PC-3 (cell line): Measurements from ENCODE around the gene ASIC3. TPM values are rescaled to one million over a fixed set of nuclear protein-coding genes. Genes with fewer than 3 reads are reported as not detected.

Experiments
- ATAC-seq: fragments of 200-7000 bp; cut with Tn5 transposase; 2 replicates; pipeline ENCODE4 v1.9.1; 2020; ENCODE audit warnings: mild to moderate bottlenecking, moderate library complexity
- BruUV-seq: library from RNA; stranded (reverse); fragments of 400-500 nt; replicated peaks from 2 replicates; lab custom pipeline; 2021; lab: Mats Ljungman, UMichigan
- CTCF ChIA-PET: fragments of 300-600 bp; sonication (Branson Sonifier 250); formaldehyde crosslinking; loops from one replicate; lab custom pipeline; 2022; ENCODE audit warnings: antibody characterized with exemption; lab: Charles Lee
- POLR2A ChIA-PET: fragments of 300-600 bp; sonication (Branson Sonifier 250); formaldehyde crosslinking; loops from one replicate; lab custom pipeline; 2022; ENCODE audit warnings: antibody characterized with exemption; ENCODE audit not compliant: unreplicated experiment; lab: Charles Lee
- DNase-seq: peaks from one replicate; pipeline ENCODE4 v3.0.0-alpha.2; 2015
- H2AFZ ChIP-seq: fragments of 300-600 bp; sonication (generic); 2 replicates; pipeline ENCODE4 v1.6.0; 2016; ENCODE audit warnings: antibody characterized with exemption, low read length
- H3F3A ChIP-seq: fragments of 300-600 bp; sonication (generic); one replicate; pipeline ENCODE4 v1.6.0; 2017; ENCODE audit warnings: antibody characterized with exemption, low read length, control low read depth, mild to moderate bottlenecking; ENCODE audit not compliant: unreplicated experiment
- H3K27ac ChIP-seq: fragments of 300-600 bp; sonication (generic); 2 replicates; pipeline ENCODE4 v1.5.1; 2016; ENCODE audit warnings: mild to moderate bottlenecking, low read length
- H3K27me3 ChIP-seq: fragments of 300-600 bp; sonication (generic); 2 replicates; pipeline ENCODE4 v1.6.1; 2016; ENCODE audit warnings: low read length, mixed read lengths
- H3K36me3 ChIP-seq: fragments of 300-600 bp; sonication (generic); 2 replicates; pipeline ENCODE4 v1.6.1; 2016; ENCODE audit warnings: low read depth, mixed run types, low read length, mixed read lengths
- H3K4me1 ChIP-seq: fragments of 300-600 bp; sonication (generic); 2 replicates; pipeline ENCODE4 v1.5.1; 2016; ENCODE audit warnings: low read length; ENCODE audit not compliant: insufficient read depth
- H3K4me2 ChIP-seq: fragments of 300-600 bp; sonication (generic); 2 replicates; pipeline ENCODE4 v1.6.0; 2016; ENCODE audit warnings: low read length
- H3K4me3 ChIP-seq: fragments of 300-600 bp; sonication (generic); 2 replicates; pipeline ENCODE4 v1.5.1; 2016; ENCODE audit warnings: mild to moderate bottlenecking, low read length, mixed read lengths
- H3K79me2 ChIP-seq: fragments of 300-600 bp; sonication (generic); 2 replicates; pipeline ENCODE4 v1.6.1; 2017; ENCODE audit warnings: low read length, mixed read lengths
- H3K9ac ChIP-seq: fragments of 300-600 bp; sonication (generic); 2 replicates; pipeline ENCODE4 v1.6.0; 2016; ENCODE audit warnings: mild to moderate bottlenecking, low read length
- H3K9me2 ChIP-seq: fragments of 300-600 bp; sonication (generic); replicated peaks from 2 replicates; pipeline ENCODE4 v1.6.1; 2016; ENCODE audit warnings: mixed run types, low read length, mixed read lengths
- H3K9me3 ChIP-seq: fragments of 300-600 bp; sonication (generic); 2 replicates; pipeline ENCODE4 v1.6.1; 2016; ENCODE audit warnings: low read length, mixed read lengths
- H4K20me1 ChIP-seq: fragments of 300-600 bp; sonication (generic); 2 replicates; pipeline ENCODE4 v1.6.1; 2016; ENCODE audit warnings: low read length, mixed read lengths
- EZH2 ChIP-seq: fragments of 300-600 bp; sonication (generic); IDR thresholded peaks from one replicate; pipeline ENCODE4 v1.6.1; 2017; ENCODE audit warnings: antibody characterized with exemption, mild to moderate bottlenecking, low read length; ENCODE audit not compliant: unreplicated experiment
- EZH2phosphoT487 ChIP-seq: fragments of 300-600 bp; sonication (generic); IDR thresholded peaks from 2 replicates; pipeline ENCODE4 v1.6.1; 2018; ENCODE audit warnings: mild to moderate bottlenecking, antibody characterized with exemption, low read length, borderline replicate concordance
- intact Hi-C: fragments of 100-400 bp; cut with micrococcal nuclease; formaldehyde crosslinking; loops from 2 replicates; pipeline ENCODE4 v1.9.0; 2023
- total RNA-seq: library from RNA; depleted of rRNA; stranded (reverse); fragments of >200 nt; gene quantifications from 2 replicates; pipeline ENCODE4 v1.2.3, GENCODE V29; 2014
- TF ChIP-seq, protein P1 (sequence below): fragments of 300-600 bp; sonication (generic); conservative IDR thresholded peaks from 2 replicates; pipeline ENCODE4 v1.5.1; 2017; ENCODE audit warnings: antibody characterized with exemption, low read depth, mild to moderate bottlenecking, low read length

The ASIC3 gene
- total RNA-seq, 1 experiment from 2014 or later: 1.7 TPM

DNA sequence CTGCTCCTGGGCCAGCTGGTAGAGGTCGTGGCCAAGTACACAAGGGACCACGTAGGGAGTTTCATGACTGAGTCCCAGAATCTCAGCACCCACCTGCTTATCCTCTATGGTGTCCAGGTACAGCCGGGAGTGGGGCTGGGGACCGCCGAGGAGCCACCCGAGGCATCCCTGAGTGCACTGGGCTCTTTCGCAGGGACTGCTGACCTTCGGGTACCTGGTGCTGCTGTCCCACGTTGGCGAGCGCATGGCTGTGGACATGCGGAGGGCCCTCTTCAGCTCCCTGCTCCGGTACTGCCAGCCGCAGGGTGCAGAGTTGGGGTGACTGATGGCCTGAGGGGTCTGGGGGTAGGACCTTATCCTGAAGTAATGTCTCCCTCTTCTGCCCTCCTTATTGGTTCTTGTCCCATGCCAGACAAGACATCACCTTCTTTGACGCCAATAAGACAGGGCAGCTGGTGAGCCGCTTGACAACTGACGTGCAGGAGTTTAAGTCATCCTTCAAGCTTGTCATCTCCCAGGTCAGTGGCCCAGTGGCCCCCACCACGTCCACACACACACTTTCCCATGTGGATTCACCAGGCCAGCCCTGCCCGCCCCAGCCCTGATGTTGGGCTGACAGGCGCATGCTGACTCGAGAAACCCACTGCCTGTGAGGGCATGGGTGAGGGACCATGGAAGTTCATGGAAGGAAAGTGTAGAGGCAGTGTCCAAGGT, 13.9 kb upstream of the ASIC3 start:
- no TSS peak for BruUV-seq
- H3F3A ChIP-seq: no peaks in the 10 kb centered on the region
- ATAC-seq (no peak), DNase-seq (no peak)
- H3K9ac ChIP-seq: no peak overlapping the region
- no peaks in the 10 kb centered on the region for H3K9me2 ChIP-seq
- ChIA-PET CTCF (no interaction called here), POLR2A (no interaction called here)
- intact Hi-C loops: no loop called here
- no peaks in the 10 kb centered on the region for H3K9me3 ChIP-seq
- H3K27ac ChIP-seq: no peak overlapping the region
- peaks cover 15% of the 10 kb centered on the region for H3K4me1 ChIP-seq
- H3K4me2 ChIP-seq: no peak overlapping the region
- peaks cover 16% of the 10 kb centered on the region for H3K79me2 ChIP-seq
- H2AFZ ChIP-seq: no peak overlapping the region
- TF ChIP-seq, protein P1, sequence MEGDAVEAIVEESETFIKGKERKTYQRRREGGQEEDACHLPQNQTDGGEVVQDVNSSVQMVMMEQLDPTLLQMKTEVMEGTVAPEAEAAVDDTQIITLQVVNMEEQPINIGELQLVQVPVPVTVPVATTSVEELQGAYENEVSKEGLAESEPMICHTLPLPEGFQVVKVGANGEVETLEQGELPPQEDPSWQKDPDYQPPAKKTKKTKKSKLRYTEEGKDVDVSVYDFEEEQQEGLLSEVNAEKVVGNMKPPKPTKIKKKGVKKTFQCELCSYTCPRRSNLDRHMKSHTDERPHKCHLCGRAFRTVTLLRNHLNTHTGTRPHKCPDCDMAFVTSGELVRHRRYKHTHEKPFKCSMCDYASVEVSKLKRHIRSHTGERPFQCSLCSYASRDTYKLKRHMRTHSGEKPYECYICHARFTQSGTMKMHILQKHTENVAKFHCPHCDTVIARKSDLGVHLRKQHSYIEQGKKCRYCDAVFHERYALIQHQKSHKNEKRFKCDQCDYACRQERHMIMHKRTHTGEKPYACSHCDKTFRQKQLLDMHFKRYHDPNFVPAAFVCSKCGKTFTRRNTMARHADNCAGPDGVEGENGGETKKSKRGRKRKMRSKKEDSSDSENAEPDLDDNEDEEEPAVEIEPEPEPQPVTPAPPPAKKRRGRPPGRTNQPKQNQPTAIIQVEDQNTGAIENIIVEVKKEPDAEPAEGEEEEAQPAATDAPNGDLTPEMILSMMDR: no peak
- TF ChIP-seq EZH2: no peak
- TF ChIP-seq EZH2phosphoT487: no peak
- no peaks in the 10 kb centered on the region for H3K27me3 ChIP-seq
- H4K20me1 ChIP-seq: no peaks in the 10 kb centered on the region
- no peaks in the 10 kb centered on the region; the same call in 1 of the 2 replicates for H3K36me3 ChIP-seq
- no peak overlapping the region for H3K4me3 ChIP-seq

- Histone ChIP-seq H3K36me3 (no peaks in the 10 kb centered on the region; the same call in 1 of the 2 replicates), H3K4me3 (no peak overlapping the region), H2AFZ (no peak overlapping the region), H3K4me2 (no peak overlapping the region), H3K9me2 (no peaks in the 10 kb centered on the region), H4K20me1 (no peaks in the 10 kb centered on the region), H3K9ac (no peak overlapping the region), H3K27me3 (no peaks in the 10 kb centered on the region), H3K9me3 (no peaks in the 10 kb centered on the region), H3F3A (no peaks in the 10 kb centered on the region), H3K79me2 (0 out of 2 replicates have a peak, but pooled peaks cover 9% of the 10 kb centered on the region), H3K4me1 (peaks cover 18% of the 10 kb centered on the region), H3K27ac (no peak overlapping the region)
- no peak for DNase-seq
- POLR2A ChIA-PET: no interaction called here
- TF ChIP-seq, protein P1: no peak
- TF ChIP-seq EZH2 (no peak), EZH2phosphoT487 (no peak)
- intact Hi-C loops: no loop called here
- no TSS peak for BruUV-seq
- CTCF ChIA-PET: no interaction called here
- no peak for ATAC-seq
Observed at GRCh38 chr7:151035026-151035717, 13.2 kb upstream of the ASIC3 start.

DNA sequence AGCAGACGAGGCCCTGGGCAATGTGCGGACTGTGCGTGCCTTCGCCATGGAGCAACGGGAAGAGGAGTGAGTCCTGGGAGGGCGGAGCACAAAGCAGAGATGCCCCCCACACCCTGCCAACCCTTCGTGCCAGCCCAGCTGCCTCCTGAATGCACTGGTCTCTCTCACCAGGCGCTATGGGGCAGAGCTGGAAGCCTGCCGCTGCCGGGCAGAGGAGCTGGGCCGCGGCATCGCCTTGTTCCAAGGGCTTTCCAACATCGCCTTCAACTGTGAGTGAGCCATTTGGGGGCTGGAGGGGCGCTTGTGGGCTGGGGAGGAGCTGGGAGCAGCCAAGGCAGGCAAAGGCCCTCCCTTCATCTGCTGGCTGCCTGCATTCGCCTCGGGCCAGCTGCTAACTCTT, 12.4 kb upstream of the ASIC3 start:
- Histone ChIP-seq H3K9me3 (no peaks in the 10 kb centered on the region), H2AFZ (no peak overlapping the region), H3K4me3 (no peak overlapping the region), H3K79me2 (0 out of 2 replicates have a peak, but pooled peaks cover 6% of the 10 kb centered on the region), H3K4me2 (no peak overlapping the region), H3K36me3 (no peaks in the 10 kb centered on the region; the same call in 1 of the 2 replicates), H3K27ac (no peak overlapping the region), H3K9ac (no peak overlapping the region), H3K9me2 (no peaks in the 10 kb centered on the region), H3K4me1 (peaks cover 18% of the 10 kb centered on the region), H3F3A (no peaks in the 10 kb centered on the region), H3K27me3 (no peaks in the 10 kb centered on the region), H4K20me1 (no peaks in the 10 kb centered on the region)
- BruUV-seq: no TSS peak
- ATAC-seq (no peak), DNase-seq (no peak)
- ChIA-PET POLR2A (no interaction called here), CTCF (no interaction called here)
- intact Hi-C loops: no loop called here
- TF ChIP-seq, protein P1: no peak
- no peak for TF ChIP-seq EZH2
- no peak for TF ChIP-seq EZH2phosphoT487
